NCI-H82 treated with DMSO at 0.1 percent for 48 hours (cell line): ENCODE measurements around the gene GCH1.
"Not testable (repeated sequence)": the region's sequence is repeated elsewhere in the genome, so short reads cannot be mapped to it uniquely, and the experiment has no call there.

ENCODE experiments used
- DNase-seq: peaks from one replicate; lab custom pipeline; 2025; ENCODE audit not compliant: unreplicated experiment; lab: John Stamatoyannopoulos, UW

Gene GCH1

GRCh38 chr14:54870154-54871090 is 32.2 kb downstream of the GCH1 start:
- DNase-seq = not testable (repeated sequence)

GRCh38 chr14:54867011-54867410 is 35.6 kb downstream of the GCH1 start:
- DNase-seq = no peak

GRCh38 chr14:54866588-54866987 is 36.0 kb downstream of the GCH1 start:
- DNase-seq = no peak

GRCh38 chr14:54864526-54864925 is 38.1 kb downstream of the GCH1 start:
- DNase-seq = no peak

DNA sequence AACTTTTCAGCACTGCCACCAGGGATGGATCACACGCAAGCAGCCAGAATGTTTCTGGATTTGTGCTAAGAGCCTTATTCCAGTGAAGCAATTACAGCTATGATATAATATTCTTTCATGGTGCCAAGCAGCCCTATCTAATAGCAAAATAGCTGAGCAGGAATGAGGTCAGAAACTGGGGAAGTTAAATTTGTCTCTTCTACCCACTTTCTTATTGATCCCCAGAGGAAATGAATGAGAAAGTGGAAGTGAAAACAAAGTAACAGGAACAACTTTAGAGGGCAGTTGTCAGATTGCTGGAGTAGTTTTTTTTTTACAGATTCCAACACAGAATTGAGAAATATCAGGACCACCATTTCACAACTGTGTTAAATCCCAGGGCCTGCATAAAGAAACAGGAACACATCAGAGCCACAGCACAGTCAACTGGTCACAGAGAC is 44.8 kb downstream of the GCH1 start:
- no peak for DNase-seq

- DNase-seq = no peak
Observed at GRCh38 chr14:54856152-54856551, 46.5 kb downstream of the GCH1 start.

- no peak for DNase-seq
Observed at GRCh38 chr14:54854181-54854580, 48.4 kb downstream of the GCH1 start.

GRCh38 chr14:54853339-54853738 is 49.3 kb downstream of the GCH1 start:
- DNase-seq = no peak

- DNase-seq = no peak
Observed at GRCh38 chr14:54852215-54852614, 50.4 kb downstream of the GCH1 start.

DNA sequence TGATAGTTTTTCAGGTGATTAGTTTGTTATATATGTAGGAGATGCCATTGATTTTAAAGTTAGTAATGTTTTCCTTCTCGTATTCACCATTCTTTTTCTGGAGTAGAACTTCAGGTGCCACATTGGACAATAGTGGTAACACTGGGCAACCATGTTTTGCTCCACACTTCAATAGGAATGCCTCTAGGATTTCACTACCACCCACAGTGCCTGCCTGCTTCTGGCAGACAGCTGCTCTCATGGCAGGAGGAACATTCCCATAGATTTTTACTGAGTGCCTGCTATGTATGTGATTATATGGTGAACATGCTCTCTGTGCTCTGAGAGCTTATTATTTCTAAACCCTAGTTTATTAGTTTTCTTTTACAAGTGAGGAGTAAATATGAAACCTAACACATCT is 53.7 kb downstream of the GCH1 start:
- no peak for DNase-seq

GRCh38 chr14:54845641-54846040 is 57.0 kb downstream of the GCH1 start:
- no peak for DNase-seq

DNA sequence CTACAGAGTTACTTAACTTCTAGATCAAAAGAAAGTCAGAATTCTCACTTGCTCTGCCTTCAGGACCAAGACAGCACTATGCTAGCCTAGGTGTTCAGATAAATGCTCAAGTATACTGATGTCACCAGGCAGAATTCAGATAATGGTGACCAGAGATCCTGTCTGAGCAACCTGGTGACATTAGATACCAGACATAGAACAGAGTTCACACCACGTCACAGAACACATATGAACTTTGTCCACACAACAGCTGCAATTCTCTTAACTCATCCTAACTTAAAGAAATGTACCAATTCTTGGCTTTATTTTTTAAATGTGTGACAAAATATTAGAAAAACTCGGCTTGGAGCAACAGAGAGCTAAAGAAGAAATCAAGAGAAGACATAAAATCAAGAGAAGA is 58.1 kb downstream of the GCH1 start:
- DNase-seq = no peak

DNA sequence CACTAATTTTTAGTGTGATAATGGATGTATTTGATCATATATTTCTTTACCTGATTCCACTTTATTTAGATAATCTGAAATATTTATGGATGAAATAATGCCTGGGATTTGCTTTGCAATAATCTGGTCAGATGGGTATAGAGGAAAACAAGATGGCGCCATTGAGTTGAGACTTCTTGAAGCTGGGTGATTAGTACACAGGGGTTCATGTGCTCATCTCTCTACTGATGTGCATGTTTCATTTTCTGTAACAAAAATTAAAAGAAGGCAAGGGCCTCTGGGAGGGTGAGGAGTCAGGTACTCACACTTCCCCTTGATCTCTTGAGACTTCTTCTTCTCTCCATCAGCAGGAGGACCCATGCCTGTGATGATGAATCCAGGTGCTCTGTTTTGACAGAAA is 61.8 kb downstream of the GCH1 start:
- no peak for DNase-seq

GRCh38 chr14:54840336-54840735 is 62.3 kb downstream of the GCH1 start:
- DNase-seq = no peak

DNA sequence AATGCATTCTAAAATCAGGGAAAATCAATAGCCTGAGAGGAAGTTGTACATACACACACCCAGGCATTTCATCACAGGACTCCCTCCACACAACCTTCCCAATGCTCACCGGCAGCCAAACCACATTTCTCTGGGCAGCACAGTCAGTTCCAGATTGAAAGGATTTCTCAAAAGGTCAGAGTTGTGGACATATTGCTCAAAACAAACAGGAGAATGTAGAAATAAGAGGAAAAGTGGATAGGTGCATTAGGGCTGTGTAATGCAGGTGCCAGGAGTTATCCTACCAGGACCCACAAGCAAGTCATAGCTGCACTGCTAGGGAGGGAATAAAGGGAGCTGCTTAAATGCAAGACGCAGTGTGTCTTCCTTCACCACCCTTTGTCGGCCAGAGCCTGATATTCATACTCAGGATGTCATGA is 62.9 kb downstream of the GCH1 start:
- no peak for DNase-seq

GRCh38 chr14:54838931-54839512 is 63.6 kb downstream of the GCH1 start:
- no peak for DNase-seq

- DNase-seq = no peak
Observed at GRCh38 chr14:54837508-54838149, 65.0 kb downstream of the GCH1 start.

GRCh38 chr14:54836231-54836630 is 66.4 kb downstream of the GCH1 start:
- DNase-seq = no peak

DNA sequence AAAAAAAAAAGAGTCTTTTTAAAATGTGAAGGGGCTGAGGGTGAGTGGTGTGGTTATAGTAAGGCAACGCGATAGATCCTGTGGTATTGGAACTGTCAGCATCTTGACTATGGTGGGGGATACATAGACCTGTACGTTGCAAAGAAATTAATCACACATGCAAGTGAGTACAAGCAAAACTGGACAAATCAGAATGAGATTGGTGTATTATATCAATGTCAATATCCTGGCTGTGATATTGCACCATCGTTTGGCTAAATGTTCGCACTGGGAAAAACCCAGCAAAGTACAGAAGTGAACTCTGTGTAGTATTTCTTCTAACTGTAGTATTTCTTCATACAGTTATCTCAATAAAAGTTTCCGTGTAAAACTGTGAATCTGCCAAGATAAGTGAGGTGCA is 67.9 kb downstream of the GCH1 start:
- DNase-seq = no peak

GRCh38 chr14:54834081-54834480 is 68.5 kb downstream of the GCH1 start:
- no peak for DNase-seq

DNA sequence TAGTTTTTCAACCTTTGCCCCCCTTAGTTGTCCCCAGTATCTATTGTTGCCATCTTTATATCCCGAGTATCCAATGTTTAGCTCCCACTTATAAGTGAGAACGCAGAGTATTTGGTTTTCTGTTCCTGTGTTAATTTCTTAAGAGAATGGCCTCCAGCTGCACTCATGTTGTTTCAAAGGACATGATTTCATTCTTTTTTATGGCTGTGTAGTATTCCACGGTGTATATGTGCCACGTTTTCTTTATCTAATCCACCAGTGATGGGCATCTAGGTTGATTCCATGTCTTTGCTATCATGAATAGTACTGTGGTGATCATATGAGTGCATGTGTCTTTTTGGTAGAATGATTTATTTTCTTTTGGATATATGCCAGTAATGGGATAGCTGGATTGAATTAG is 72.0 kb downstream of the GCH1 start:
- no peak for DNase-seq
